ENCODE measurements around the gene NUMBL. TPM values are rescaled to one million over a fixed set of nuclear protein-coding genes. Genes with fewer than 3 reads are reported as not detected.

The NUMBL gene
- total RNA-seq, 4 donors from 2014 or later, result 5.5 to 16.7 (median 14.1) TPM

- no peak overlapping the region for H3K27ac ChIP-seq
- in situ Hi-C loops (cut with MboI; ENCODE audit: low sequenced_read_pairs in 4 of 4) (no loop called here), intact Hi-C loops (cut with DNase I; ENCODE audit: low total_unique reads) (no loop called here)
- DNase-seq (no peak), ATAC-seq (no peak)
- no peaks in the 10 kb centered on the region for H3K27me3 ChIP-seq
- H3K4me3 ChIP-seq, result no peak overlapping the region
- TF ChIP-seq CTCF (IDR thresholded peaks at IDR 0.05 in 4 of 5, conservative IDR thresholded peaks at IDR 0.05 in 1 of 5), result no peak
- no peak for TF ChIP-seq POLR2A (IDR thresholded peaks at IDR 0.05)
- H3K9me3 ChIP-seq, result no peaks in the 10 kb centered on the region
- H3K4me1 ChIP-seq, result peaks cover 0 to 5% of the 10 kb centered on the region in 2 donors
- peaks cover 0 to 32% of the 10 kb centered on the region in 2 donors for H3K36me3 ChIP-seq
These were observed 6.2 kb downstream of the NUMBL start for GRCh38 chr19:40684280-40684679.

DNA sequence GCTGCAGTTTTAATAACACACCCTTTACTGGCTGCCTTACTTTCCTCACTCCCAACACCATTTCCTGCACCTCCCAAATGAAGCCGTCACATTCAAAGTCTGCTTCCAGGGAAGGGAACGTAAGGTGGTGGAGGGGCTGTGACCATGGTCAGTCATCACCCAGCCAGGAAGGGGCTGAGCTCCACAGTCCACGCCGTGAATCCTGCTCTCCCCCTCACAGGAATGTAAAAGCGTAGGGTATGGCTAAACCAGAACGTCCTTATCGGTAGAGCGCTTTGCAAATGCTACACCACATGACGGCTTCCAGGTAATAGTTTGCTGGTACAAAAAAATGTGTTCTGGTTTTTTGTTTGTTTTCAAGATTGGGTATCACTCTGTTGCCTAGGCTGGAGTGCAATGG is 7.0 kb downstream of the NUMBL start:
- Histone ChIP-seq H3K4me3 (no peak overlapping the region), H3K4me1 (no peaks in the 10 kb centered on the region), H3K9me3 (no peaks in the 10 kb centered on the region), H3K36me3 (peaks cover 0 to 40% of the 10 kb centered on the region in 2 donors), H3K27me3 (no peaks in the 10 kb centered on the region), H3K27ac (no peak overlapping the region)
- intact Hi-C loops (cut with DNase I; ENCODE audit: low total_unique reads) (no loop called here), in situ Hi-C loops (cut with MboI; ENCODE audit: low sequenced_read_pairs in 4 of 4) (no loop called here)
- ATAC-seq (no peak), DNase-seq (no peak)
- TF ChIP-seq CTCF (IDR thresholded peaks at IDR 0.05 in 4 of 5, conservative IDR thresholded peaks at IDR 0.05 in 1 of 5) (no peak), POLR2A (IDR thresholded peaks at IDR 0.05) (no peak)

DNA sequence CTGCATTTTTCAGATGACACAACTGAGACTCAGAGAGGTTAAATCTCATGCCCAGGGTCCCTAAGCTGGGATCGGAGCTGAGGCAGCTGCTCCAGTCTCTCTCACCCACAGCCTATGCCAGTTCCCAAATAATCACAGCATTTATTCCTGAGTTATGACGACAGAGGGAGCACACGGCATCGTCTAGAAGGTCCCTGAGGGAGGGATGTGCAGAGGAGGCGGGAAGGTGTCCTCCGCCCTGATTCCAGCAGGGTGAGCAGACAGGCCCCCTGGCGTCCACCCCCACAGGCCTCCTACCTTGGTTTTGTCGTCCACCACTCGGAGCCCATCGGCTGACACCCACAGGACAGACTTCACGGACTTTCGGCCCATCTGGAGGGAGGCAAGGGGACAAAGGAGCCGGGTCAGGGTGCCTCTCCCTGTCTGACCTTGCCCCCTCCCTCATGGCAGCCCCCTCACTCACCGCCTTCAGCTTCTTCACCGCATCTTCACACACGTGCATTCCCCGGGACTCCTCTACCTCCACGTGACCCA is 8.0 kb downstream of the NUMBL start:
- no peak for DNase-seq
- Histone ChIP-seq H3K4me1 (no peaks in the 10 kb centered on the region), H3K36me3 (peaks cover 0 to 48% of the 10 kb centered on the region in 2 donors), H3K27ac (no peak overlapping the region), H3K4me3 (no peak overlapping the region), H3K9me3 (no peaks in the 10 kb centered on the region), H3K27me3 (no peaks in the 10 kb centered on the region)
- TF ChIP-seq POLR2A (IDR thresholded peaks at IDR 0.05) (no peak), CTCF (IDR thresholded peaks at IDR 0.05 in 4 of 5, conservative IDR thresholded peaks at IDR 0.05 in 1 of 5) (no peak)
- in situ Hi-C loops (cut with MboI; ENCODE audit: low sequenced_read_pairs in 4 of 4), result no loop called here
- intact Hi-C loops (cut with DNase I; ENCODE audit: low total_unique reads), result no loop called here
- no peak for ATAC-seq

DNA sequence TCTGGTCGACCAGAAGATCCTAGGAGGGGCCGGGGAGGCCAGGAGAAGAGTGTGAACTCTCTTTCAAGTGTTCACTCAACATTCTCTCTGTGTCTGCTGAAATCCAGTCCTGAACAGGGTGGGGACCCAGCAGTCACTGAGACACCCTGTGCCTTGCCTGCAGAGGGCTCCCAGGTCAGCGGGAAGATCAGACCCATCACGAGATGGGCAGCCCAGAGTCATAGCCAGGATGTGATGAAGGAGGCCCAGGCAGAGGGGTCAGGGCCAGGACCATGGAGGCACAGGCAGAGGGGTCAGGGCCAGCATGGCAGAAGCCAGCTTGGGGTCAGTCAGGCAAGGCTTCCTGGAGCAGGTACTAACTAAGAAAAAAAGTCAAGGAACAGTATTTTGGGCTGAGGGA is 9.4 kb downstream of the NUMBL start:
- no peak overlapping the region for H3K27ac ChIP-seq
- H3K36me3 ChIP-seq, result peaks cover 0 to 62% of the 10 kb centered on the region in 2 donors
- H3K9me3 ChIP-seq, result no peaks in the 10 kb centered on the region
- DNase-seq (no peak), ATAC-seq (no peak)
- in situ Hi-C loops (cut with MboI; ENCODE audit: low sequenced_read_pairs in 4 of 4) (no loop called here), intact Hi-C loops (cut with DNase I; ENCODE audit: low total_unique reads) (no loop called here)
- no peaks in the 10 kb centered on the region for H3K27me3 ChIP-seq
- no peaks in the 10 kb centered on the region for H3K4me1 ChIP-seq
- H3K4me3 ChIP-seq, result no peak overlapping the region
- TF ChIP-seq POLR2A (IDR thresholded peaks at IDR 0.05) (no peak), CTCF (IDR thresholded peaks at IDR 0.05 in 4 of 5, conservative IDR thresholded peaks at IDR 0.05 in 1 of 5) (no peak)

DNA sequence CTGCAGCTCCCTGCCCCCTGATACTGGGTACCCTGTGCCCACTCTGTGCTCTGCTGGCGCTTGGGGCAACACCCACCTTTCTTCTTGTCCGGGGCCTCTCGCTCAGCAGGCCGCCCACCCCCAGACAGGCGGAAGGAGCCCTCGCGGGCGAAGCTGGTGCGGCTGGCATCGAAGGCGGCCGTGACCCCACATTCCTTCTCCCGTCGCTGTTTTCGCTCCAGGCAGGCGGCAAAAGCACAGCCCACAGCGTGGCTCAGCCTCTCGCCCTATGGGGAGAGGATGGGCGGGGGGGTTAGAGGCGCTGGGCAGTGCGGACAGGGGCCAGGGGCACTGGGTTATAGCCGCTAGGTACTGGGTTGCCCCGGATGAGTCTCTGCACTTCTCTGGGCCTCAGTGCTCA is 13.3 kb downstream of the NUMBL start:
- DNase-seq (no peak), ATAC-seq (no peak)
- Histone ChIP-seq H3K36me3 (peaks cover 0 to 77% of the 10 kb centered on the region in 2 donors), H3K27me3 (no peaks in the 10 kb centered on the region), H3K4me1 (peaks cover 0 to 4% of the 10 kb centered on the region in 2 donors), H3K9me3 (no peaks in the 10 kb centered on the region), H3K27ac (no peak overlapping the region), H3K4me3 (no peak overlapping the region)
- in situ Hi-C loops (cut with MboI; ENCODE audit: low sequenced_read_pairs in 4 of 4), result no loop called here
- intact Hi-C loops (cut with DNase I; ENCODE audit: low total_unique reads), result no loop called here
- no peak for TF ChIP-seq POLR2A (IDR thresholded peaks at IDR 0.05)
- TF ChIP-seq CTCF (IDR thresholded peaks at IDR 0.05 in 4 of 5, conservative IDR thresholded peaks at IDR 0.05 in 1 of 5), result no peak

Data from gastrocnemius medialis (tissue), 4 donors.